HG02884 (cell line): ENCODE data around the gene CMTM3.
"Not testable (repeated sequence)": the region's sequence is repeated elsewhere in the genome, so short reads cannot be mapped to it uniquely, and the experiment has no call there.

Source experiments
- ATAC-seq: cut with Tn5 transposase; IDR thresholded peaks from one replicate; pipeline ENCODE4 v1.9.1; 2021; ENCODE audit warnings: mild to moderate bottlenecking, moderate library complexity; ENCODE audit not compliant: unreplicated experiment

CMTM3 gene

DNA sequence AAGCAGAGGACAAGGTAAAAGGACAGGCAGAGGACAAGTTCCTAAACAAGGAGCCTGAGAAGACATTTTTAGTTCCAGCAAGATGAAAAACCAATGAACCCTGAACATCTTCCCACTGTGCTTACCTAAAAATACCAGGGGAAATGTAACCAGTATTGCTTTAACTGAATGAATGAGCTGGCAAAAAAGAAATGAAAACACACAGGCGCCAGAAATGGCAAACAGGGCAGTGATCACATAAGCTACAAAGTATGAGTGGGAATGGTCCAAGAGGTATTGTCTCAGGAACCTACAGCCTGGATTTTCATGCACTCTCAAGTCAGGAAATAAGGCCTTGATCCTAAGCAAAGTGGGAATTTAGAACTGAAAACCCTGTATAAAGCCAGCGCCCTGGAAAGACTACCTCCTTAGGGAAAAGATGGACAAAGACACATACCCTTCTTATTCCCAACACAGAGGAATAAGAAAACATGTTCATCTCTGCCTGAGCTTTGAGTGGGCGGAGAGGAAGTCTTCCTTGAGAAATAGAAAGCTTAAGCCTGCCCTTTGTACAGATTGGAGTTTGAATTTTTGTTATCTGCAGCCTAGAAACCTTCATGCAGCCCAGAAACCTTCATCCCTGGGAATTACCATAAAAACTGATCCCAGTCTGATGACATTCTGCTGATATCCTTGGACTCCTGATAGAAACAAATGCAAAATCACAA is 23.1 kb upstream of the CMTM3 start:
- ATAC-seq: no peak

DNA sequence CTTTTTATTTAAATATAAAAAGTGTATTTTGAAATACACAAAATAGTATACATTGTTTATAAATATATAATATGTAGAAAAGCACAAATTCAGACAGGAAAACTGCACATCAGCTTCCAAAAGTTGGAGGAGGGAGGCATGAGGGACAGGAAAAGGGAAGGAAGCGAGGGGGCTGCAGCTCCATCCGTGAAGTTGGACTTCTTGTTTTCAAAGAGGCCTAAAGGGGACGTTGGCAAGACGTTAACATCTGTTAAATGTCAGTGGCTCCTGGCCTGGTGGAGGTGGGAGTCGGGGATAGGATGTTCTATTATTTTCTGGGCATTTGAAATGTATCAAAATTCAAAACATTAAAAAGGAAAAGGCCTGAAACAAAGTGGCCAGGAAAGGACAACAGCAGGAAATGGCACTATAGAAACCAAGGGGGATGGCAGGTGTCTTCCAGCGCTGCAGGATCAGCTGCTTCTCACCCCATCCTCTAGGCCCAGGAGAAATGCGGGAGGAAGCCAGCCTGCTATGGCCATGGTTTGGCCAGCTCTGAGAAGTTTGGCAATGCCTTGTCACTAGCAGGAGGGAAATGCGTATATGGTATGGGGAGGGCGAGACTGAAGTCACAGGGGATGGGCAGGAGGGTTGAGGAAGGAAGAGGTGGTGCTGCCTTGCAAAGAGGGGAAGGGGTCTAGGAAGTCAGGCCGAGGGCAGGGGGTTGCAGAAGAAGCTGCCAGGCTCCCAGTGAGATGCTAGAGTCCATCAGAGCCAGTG is 18.8 kb upstream of the CMTM3 start:
- ATAC-seq: no peak

DNA sequence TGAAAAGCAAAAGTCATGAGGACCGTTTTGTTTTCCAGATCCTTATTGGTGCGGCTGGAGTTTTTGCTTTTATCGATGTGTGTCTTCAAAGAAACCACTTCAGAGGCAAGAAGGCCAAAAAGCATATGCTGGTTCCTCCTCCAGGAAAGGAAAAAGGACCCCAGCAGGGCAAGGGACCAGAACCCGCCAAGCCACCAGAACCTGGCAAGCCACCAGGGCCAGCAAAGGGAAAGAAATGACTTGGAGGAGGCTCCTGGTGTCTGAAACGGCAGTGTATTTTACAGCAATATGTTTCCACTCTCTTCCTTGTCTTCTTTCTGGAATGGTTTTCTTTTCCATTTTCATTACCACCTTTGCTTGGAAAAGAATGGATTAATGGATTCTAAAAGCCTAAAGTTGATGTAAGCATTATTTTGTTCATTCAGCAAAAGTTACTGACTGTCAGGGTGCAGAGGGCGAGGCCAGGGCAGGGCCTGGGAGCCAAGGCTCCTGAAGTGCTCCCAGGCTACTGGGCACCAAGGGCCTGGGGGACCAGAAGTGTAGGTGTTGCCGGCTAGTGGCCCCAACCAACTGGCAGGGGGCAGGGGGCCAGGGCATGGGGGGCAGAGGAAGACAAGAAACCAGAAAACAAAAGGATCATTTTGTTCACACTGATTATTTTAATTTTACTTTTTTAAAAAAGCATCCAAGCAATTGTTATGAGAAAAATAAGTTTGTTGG is 16.5 kb upstream of the CMTM3 start:
- no peak for ATAC-seq

DNA sequence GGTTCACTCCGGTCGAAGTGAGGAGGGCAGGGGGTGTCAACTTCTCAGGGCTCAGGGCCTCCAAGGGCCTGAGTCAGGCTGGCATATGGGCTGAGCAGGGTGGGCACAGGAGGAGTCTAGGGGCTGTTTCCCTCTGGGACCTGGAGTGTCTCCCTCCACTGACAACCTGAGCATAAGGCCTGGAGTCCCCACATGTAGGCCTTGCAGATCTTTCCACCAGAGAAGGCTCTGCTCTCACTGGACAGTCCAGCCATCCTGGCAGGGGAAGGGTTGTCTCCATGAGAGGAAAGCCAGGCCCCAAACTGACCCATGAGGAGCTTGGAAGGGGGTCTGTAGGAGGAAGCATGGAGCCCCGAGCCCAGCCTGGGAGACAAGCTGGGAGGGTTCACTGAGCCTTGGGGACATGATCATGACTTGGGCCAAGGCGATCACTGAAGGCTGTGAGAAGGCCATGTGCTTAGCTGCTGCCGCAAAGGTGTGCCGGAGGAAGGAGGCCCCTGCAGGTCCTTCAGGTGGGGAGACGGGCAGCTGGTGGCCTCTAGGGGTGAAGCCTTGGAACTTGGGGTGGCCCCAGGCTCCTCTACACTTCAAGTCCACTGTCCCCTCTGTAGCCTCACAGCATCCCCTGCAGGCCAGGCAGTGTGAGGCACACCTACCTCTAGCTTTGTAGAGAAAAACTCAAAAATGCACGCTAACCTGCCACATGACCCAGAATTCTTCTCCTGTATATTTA is 15.4 kb upstream of the CMTM3 start:
- ATAC-seq: peak; percentile 83

DNA sequence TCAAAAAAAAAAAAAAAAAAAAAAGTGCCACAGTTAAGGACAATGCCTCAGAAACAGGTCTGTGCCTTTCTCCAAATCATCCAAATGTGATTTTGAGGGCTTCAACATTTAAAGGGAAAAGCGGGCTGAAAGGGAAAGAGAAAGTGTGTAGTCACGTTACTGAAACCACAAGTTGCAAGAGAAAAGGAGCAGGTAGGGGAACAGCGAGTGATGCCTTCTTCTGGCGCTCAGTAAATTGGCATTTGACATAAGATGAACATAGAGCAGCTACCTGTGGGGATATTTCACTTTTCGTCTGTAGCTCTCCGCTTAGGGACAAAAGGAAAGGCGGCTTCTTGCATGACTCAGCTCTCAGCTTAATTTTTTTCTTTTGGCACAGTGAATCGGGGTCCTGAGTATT is 14.2 kb upstream of the CMTM3 start:
- no peak for ATAC-seq

DNA sequence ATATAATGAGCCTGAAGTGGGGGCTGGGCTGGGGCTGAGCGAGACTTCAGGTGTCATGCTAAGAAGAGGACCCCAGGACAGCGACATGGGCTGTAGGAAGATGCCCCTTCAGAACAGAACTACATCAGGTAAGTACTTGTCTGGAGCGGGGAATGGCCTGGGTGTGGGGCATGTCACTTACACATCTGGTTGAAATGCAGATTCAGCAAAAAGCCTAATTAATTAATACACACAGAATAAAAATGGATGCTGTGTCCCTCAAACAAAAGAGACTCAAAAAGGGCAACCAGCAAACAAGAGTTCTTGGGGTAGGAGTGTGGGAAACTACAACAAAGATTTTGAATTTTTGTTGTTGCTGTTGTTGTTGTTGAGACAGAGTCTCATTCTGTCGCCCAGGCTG is 13.5 kb upstream of the CMTM3 start:
- ATAC-seq: no peak

DNA sequence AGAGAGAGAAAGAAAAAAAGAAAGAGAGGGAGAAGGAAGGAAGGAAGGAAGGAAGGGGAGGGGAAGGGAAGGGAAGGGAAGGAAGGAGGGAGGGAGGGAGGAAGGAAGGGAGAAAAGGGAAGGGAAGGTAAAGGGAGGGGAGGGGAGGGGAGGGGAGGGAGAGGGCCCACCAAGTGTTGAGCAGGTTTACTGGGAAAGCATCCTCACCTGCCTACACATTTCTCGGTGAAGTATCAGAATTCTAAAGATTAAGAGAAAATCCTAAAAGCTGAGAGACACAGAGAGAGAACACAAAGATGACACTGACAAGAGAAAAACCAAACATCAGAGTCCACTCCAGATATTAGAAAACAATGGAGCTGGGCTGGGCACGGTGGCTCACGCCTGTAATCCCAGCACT is 12.3 kb upstream of the CMTM3 start:
- no peak for ATAC-seq

DNA sequence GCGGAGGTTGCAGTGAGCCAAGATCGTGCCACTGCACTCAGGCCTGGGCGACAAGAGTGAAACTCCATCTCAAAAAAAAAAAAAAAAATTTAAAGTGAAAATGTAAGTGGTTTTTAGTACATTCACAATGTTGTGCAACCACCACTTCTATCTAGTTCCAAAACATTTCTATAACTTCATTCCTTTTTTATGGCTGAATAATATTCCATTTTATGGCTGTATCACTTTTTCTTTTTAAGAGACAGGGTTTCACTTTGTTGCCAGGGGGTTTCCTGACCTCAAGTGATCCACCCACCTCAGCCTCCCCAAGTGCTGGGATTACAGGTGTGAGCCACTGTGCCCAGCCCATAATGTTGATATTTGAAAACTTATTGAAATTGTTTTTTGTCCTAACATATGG is 11.7 kb upstream of the CMTM3 start:
- ATAC-seq: no peak

DNA sequence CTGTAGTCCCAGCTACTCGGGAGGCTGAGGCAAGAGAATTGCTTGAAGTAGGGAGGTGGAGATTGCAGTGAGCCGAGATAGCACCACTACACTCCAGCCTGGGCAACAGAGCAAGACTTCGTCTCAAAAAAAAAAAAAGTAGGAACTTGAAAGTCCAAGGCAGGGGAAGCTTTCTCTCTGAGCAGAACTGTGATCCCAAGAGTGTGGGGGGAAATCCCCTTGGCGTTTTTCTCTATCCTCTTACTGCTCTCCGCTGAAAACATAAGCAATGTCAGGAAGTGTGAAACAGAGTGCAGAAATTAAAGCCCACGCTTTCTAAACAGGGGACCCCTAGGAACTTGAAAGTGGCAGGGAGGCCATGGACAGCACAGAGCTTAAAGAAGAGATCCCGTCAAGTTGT is 9.8 kb upstream of the CMTM3 start:
- no peak for ATAC-seq

DNA sequence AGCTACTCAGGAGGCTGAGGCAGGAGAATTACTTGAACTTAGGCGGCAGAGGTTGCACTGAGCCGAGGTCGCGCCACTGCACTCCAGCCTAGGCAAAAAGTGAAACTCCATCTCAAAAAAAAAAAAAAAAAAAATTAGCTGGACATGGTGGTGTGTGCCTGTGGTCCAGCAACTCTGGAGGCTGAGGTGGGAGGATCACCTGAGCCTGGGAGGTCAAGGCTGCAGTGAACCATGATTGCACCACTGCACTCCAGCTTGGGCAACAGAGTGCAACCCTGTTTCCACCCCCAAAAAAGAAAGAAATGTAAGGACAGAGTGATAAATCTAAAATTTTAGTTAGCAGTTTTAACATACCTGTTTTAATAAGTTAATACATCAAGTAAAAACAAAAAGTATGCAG is 7.9 kb upstream of the CMTM3 start:
- not testable (repeated sequence) for ATAC-seq

DNA sequence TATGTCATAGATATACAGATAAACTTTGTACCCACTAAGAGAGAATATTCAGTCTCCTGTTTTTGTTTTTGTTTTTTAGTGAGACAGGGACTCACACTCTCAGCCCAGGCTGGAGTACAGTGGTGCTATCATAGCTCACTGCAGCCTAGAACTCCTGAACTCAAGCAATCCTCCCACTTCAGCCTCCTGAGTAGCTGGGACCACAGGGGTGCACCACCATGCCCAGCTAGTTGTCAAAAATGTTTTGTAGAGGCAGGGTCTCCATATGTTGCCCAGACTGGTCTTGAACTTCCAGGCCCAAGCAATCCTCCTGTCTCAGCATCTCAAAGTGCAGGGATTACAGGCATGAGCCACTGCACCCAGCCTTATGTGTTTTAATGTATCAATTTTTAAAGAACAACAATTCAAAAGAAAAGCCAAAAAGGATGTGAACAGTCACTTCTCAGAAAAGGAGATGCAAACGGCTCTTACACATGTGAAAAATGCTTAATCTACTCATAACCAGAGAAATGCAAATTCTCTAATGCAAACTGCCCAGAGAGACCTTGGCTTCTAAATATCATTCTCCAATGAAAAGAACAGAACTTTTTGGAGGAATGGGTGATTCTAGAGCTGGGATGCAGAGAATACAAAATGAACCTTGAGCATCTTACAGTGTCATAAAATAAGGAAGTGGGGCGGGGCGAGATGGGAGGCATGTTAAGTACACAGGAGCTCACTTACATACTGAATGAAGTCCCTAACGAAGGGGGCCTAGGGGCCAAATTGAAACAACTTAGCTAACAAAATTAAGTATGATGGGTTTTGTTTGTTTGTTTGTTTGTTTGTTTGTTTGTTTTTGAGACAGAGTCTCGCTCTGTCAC is 7.3 kb upstream of the CMTM3 start:
- ATAC-seq: peak; percentile 49

DNA sequence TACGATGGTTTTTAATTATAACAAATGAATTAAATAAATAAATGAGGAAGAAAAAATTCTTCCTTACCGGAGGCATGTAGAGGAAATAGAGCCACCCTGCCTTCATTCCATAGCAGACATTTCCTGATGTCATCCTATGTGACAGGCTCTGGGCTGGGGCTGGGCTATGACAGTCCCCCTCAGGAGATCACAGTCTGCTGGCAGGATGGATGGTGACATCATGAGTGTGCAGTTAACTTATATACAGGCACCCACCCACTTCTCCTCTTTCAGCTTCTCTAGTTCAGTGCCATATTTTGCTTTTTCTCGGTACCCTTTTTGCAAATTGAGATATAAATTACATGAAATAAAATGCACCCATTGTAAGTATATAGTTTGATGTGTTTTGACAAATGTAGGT is 6.4 kb upstream of the CMTM3 start:
- no peak for ATAC-seq

DNA sequence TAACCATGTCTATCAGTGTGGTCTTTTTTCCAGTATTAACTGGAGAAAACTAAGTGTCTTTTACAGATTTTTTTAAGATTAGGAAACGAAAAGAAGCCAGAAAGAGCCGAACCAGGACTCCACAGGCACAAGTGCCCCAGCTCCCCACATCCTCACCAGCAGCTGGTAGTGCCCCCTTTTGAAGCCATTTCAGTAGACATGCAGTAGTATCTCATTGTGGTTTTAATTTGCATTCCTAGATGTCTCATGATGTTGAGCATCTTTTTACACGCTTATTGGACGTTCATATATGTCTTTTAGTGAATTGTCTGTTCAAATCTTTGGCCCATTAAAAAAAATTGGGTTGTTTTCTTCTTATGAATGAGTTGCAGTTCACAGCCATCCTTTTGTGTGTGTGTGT is 4.8 kb upstream of the CMTM3 start:
- no peak for ATAC-seq

DNA sequence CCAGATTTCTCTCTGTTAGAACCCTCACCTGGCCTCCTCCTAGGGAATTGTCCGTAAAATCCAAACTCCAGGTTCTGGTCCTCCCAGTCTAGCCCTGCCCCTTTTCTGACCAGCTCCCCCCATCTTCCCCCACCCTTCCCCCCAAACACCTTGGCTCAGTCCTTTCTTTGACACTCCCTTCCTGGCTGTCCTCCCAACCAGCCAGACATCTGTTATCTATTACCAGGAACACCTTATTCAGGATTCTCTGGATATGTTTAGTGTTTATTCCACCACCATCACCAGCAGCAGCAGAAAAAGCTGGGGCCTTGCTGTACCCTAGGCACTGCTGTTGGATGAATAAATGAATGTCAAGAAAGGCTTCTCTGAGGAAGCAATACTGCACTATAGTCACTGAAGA is 4.0 kb upstream of the CMTM3 start:
- ATAC-seq: no peak

DNA sequence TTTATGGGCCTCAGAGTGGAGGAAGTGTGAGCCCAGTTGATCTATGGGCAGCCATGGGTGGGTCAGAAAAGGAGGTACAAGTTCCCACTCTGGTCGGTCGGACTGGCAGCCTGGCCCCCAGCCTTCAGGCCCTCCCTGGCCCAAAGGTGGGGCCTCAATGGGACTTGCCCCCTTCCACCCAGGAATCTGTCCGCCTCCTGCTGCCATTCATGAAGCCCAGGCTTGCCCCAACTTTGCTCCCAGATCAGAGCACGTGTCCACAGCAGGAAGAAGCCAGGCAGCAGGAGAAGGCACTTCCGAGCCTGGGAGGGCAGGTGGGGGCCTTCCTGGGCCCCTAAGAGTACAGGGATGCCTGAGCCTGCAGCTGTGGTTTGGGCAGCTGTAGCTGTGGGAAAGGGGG is 3.0 kb upstream of the CMTM3 start:
- no peak for ATAC-seq

DNA sequence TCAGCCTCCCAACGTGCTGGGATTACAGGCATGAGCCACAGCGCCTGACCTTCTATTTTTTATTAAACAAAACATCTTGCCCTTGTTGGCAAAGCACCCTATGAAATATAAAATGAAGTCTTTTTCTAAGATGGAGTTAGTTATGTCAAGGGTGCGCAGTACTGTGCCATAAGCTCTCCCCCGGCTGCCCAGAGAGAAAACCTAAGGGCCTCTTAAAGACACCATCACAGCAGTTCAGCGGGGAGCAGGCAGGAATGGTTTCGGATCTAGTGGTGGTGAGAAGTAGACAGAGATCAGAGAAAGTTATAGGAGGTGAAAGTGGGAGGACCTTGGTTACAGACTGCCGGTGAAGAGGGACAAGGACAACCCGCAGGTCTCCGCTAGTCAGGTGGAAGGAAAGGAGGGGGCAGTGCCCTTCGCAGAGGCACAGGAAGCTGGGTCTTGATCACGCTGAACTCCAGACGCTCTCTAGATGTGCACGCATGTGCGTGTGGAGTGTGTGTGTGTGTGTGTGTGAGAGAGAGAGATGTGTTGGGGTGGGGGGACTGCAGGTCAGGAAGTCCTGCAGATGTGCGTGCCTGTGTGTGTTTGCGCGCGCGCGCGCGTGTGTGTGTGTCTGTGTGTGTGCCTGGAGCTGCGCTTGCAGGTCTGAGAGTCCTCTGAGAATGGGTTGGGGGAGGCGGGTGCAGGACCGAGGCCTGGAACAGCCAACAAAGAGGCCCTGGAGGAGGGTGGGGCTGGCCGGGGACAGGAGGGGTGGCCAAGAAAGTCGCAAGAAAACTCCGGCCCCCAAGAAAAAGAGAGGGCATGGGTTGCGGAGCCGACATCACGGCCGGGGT is 748 bp upstream of the CMTM3 start:
- peak; percentile 20 for ATAC-seq

DNA sequence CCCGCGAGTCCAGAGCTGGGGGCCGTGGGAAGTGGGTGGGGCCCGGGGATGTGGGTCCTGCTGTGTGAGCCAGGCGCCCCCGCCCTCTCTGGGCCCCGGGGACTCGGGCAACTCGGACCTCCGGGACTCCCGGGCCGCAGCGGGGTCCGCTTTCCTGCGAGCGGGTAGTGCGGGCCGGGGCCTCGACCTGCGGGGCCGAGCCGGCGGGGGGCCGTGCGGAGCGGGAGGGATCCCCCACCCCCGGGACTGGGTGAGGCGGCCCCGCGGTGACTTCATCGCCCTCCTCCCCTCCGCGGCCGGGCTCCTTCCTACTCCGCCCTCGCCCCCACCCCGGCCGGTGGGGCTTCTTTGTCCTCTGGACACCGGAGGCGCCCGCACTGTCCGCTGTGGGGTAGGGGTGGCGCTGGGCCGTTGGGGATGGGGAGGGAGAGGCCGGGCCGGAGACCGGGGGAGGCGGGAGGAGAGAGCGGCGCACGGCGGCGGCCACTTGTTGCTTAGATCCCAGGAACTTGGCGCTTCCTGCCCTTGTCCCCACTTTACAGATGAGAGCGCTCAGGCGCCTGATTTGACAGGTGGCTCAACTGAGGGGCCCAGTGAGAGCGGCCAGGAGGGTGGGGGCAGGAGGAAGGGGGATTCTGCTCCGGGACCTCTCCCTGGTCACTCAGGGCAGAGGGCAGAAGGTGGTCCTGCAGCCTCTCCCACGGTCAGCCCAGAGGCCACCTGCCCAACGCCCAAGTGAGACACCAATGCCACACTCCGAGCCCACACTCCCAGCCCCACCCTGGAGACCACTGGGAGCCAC is 874 bp downstream of the CMTM3 start:
- no peak for ATAC-seq

DNA sequence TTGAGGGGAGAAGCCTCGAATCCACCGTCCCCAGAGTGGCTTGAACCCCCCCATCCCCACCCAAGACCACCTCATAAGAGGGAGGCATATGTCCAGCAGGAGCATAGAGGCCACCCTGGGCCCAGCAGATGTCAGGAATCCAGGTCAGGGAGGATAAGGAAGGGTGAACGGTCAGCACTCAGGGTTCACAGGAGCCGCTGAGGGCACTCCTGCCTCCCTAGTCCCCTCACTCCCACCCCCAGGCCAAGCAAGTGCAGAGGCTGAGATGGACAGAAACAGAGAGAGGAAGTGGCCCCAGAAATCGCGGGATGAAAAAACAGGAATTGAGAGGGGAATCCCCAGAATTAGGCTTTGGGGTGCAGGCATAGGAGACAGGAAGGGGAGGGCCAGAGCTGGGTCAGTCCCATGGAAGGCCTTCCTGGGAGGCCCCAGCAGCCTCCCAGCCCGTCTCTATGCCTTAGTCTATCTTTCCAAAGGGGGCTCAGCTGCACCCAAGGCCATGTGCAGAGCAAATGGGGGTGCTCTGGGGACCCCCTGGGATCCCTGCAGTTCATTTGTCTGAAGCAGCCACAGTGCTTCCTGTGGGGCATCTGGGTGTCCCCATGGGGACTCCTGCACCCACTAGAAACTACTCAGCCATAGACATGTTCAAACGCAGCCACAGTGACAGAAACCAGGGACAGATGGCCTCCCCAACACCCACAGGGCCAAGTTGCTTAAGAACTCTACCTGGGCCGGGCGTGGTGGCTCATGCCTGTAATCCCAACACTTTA is 1.7 kb downstream of the CMTM3 start:
- peak; percentile 35 for ATAC-seq
